Immature natural killer cell (primary cell): ENCODE measurements around the gene KCNC1. TPM values are rescaled to one million over a fixed set of nuclear protein-coding genes. Genes with fewer than 3 reads are reported as not detected.
A peak's percentile ranks its signal among the peaks of the same experiment; 100 is the strongest.

ENCODE experiments used
- DNase-seq, 3 donors: peaks; one replicate each; pipeline ENCODE4 v3.0.0; 2022; ENCODE audit warnings: mixed read lengths in 1 of 3
- H3K27ac Mint-ChIP-seq, 6 donors: one replicate each; pipeline ENCODE4 v1.8.0; 2020; ENCODE audit warnings: mixed read lengths in 6 of 6, mild to moderate bottlenecking in 5 of 6, inconsistent platforms in 4 of 6, moderate library complexity in 3 of 6
- H3K27me3 Mint-ChIP-seq, 3 donors: one replicate each; pipeline ENCODE4 v1.8.0; 2020 to 2021; ENCODE audit warnings: low read depth in 3 of 3, mild to moderate bottlenecking in 3 of 3, mixed read lengths in 3 of 3, moderate library complexity in 3 of 3, inconsistent platforms in 1 of 3
- H3K36me3 Mint-ChIP-seq, 3 donors: one replicate each; pipeline ENCODE4 v1.8.0; 2020; ENCODE audit warnings: mixed read lengths in 3 of 3, inconsistent platforms in 2 of 3, mild to moderate bottlenecking in 2 of 3
- H3K4me1 Mint-ChIP-seq, 2 donors: one replicate each; pipeline ENCODE4 v1.8.0; 2020; ENCODE audit warnings: inconsistent platforms in 2 of 2, mild to moderate bottlenecking in 2 of 2, mixed read lengths in 2 of 2, moderate library complexity in 1 of 2
- H3K4me3 Mint-ChIP-seq, 5 donors: one replicate each; pipeline ENCODE4 v1.8.0; 2020; ENCODE audit warnings: mild to moderate bottlenecking in 5 of 5, mixed read lengths in 5 of 5, inconsistent platforms in 3 of 5, moderate library complexity in 3 of 5
- H3K9me3 Mint-ChIP-seq, 6 donors: one replicate each; pipeline ENCODE4 v1.8.0; 2020; ENCODE audit warnings: mild to moderate bottlenecking in 6 of 6, mixed read lengths in 6 of 6, inconsistent platforms in 4 of 6, moderate library complexity in 3 of 6
- polyA plus RNA-seq, 3 donors: library from polyadenylated mRNA; unstranded; fragments of 300-500 nt; fragmentation: Illumina TruSeq; gene quantifications; one replicate each; pipeline ENCODE4 v1.2.3, GENCODE V29; 2021

KCNC1 gene
- polyA plus RNA-seq, 3 donors from 2014 or later = 0.11 TPM; not detected in 2

- Mint-ChIP-seq H3K4me1 (no peaks in the 10 kb centered on the region), H3K27me3 (peaks cover 2 to 12% (median 6%) of the 10 kb centered on the region in 3 donors), H3K4me3 (no peak overlapping the region), H3K9me3 (no peaks in the 10 kb centered on the region), H3K36me3 (no peaks in the 10 kb centered on the region), H3K27ac (no peak overlapping the region)
- no peak for DNase-seq
Observed at GRCh38 chr11:17748761-17749721, 14.5 kb downstream of the KCNC1 start.

- H3K27ac Mint-ChIP-seq = no peak overlapping the region
- no peak for DNase-seq
- H3K9me3 Mint-ChIP-seq = no peaks in the 10 kb centered on the region
- H3K4me1 Mint-ChIP-seq = no peaks in the 10 kb centered on the region
- H3K4me3 Mint-ChIP-seq = no peak overlapping the region
- no peaks in the 10 kb centered on the region for H3K36me3 Mint-ChIP-seq
- peaks cover 2 to 12% (median 5%) of the 10 kb centered on the region in 3 donors for H3K27me3 Mint-ChIP-seq
Observed at GRCh38 chr11:17750013-17750800, 15.6 kb downstream of the KCNC1 start.

GRCh38 chr11:17750801-17751165, 16.2 kb downstream of the KCNC1 start:
- Mint-ChIP-seq H3K27me3 (peaks cover 0 to 11% (median 7%) of the 10 kb centered on the region in 3 donors), H3K4me3 (no peak overlapping the region), H3K4me1 (no peaks in the 10 kb centered on the region), H3K36me3 (no peaks in the 10 kb centered on the region), H3K27ac (no peak overlapping the region), H3K9me3 (no peaks in the 10 kb centered on the region)
- DNase-seq = no peak

GRCh38 chr11:17751558-17751957, 17.0 kb downstream of the KCNC1 start:
- Mint-ChIP-seq H3K36me3 (no peaks in the 10 kb centered on the region), H3K4me1 (no peaks in the 10 kb centered on the region), H3K27ac (no peak overlapping the region), H3K27me3 (peaks cover 1 to 8% (median 7%) of the 10 kb centered on the region in 3 donors), H3K4me3 (no peak overlapping the region), H3K9me3 (no peaks in the 10 kb centered on the region)
- DNase-seq = no peak

GRCh38 chr11:17752144-17752543, 17.6 kb downstream of the KCNC1 start:
- Mint-ChIP-seq H3K4me1 (no peaks in the 10 kb centered on the region), H3K36me3 (no peaks in the 10 kb centered on the region), H3K27me3 (peaks cover 3 to 7% (median 7%) of the 10 kb centered on the region in 3 donors), H3K4me3 (no peak overlapping the region), H3K9me3 (no peaks in the 10 kb centered on the region), H3K27ac (no peak overlapping the region)
- DNase-seq = no peak

- H3K4me1 Mint-ChIP-seq = no peaks in the 10 kb centered on the region
- H3K4me3 Mint-ChIP-seq = no peak overlapping the region
- peaks cover 3 to 7% (median 7%) of the 10 kb centered on the region in 3 donors for H3K27me3 Mint-ChIP-seq
- H3K36me3 Mint-ChIP-seq = no peaks in the 10 kb centered on the region
- DNase-seq = no peak
- no peaks in the 10 kb centered on the region for H3K9me3 Mint-ChIP-seq
- H3K27ac Mint-ChIP-seq = no peak overlapping the region
Observed at GRCh38 chr11:17753153-17753552, 18.6 kb downstream of the KCNC1 start.

GRCh38 chr11:17753641-17754040, 19.1 kb downstream of the KCNC1 start:
- H3K4me3 Mint-ChIP-seq = no peak overlapping the region
- H3K4me1 Mint-ChIP-seq = no peaks in the 10 kb centered on the region
- H3K9me3 Mint-ChIP-seq = no peaks in the 10 kb centered on the region
- H3K36me3 Mint-ChIP-seq = no peaks in the 10 kb centered on the region
- H3K27ac Mint-ChIP-seq = no peak overlapping the region
- no peak for DNase-seq
- peaks cover 3 to 7% (median 7%) of the 10 kb centered on the region in 3 donors for H3K27me3 Mint-ChIP-seq

- H3K27ac Mint-ChIP-seq = no peak overlapping the region
- no peak overlapping the region for H3K4me3 Mint-ChIP-seq
- H3K9me3 Mint-ChIP-seq = no peaks in the 10 kb centered on the region
- DNase-seq = no peak
- peaks cover 3 to 5% (median 4%) of the 10 kb centered on the region in 3 donors for H3K27me3 Mint-ChIP-seq
- H3K36me3 Mint-ChIP-seq = no peaks in the 10 kb centered on the region
- H3K4me1 Mint-ChIP-seq = no peaks in the 10 kb centered on the region
Observed at GRCh38 chr11:17755891-17756290, 21.3 kb downstream of the KCNC1 start.

- peak in 1 of 3 donors; percentile 9 for DNase-seq
- Mint-ChIP-seq H3K9me3 (no peaks in the 10 kb centered on the region), H3K27me3 (peaks cover 0 to 3% (median under 1%) of the 10 kb centered on the region in 3 donors), H3K4me1 (no peaks in the 10 kb centered on the region), H3K27ac (no peak overlapping the region), H3K36me3 (no peaks in the 10 kb centered on the region), H3K4me3 (no peak overlapping the region)
Observed at GRCh38 chr11:17760102-17761029, 25.8 kb downstream of the KCNC1 start.

- H3K9me3 Mint-ChIP-seq = no peaks in the 10 kb centered on the region
- no peak overlapping the region for H3K4me3 Mint-ChIP-seq
- H3K36me3 Mint-ChIP-seq = no peaks in the 10 kb centered on the region
- no peaks in the 10 kb centered on the region for H3K4me1 Mint-ChIP-seq
- H3K27ac Mint-ChIP-seq = no peak overlapping the region
- H3K27me3 Mint-ChIP-seq = no peaks in the 10 kb centered on the region
- DNase-seq = no peak
Observed at GRCh38 chr11:17762309-17762974, 27.9 kb downstream of the KCNC1 start.

- Mint-ChIP-seq H3K36me3 (no peaks in the 10 kb centered on the region), H3K27ac (no peak overlapping the region), H3K4me3 (no peak overlapping the region), H3K4me1 (no peaks in the 10 kb centered on the region), H3K9me3 (no peaks in the 10 kb centered on the region), H3K27me3 (no peaks in the 10 kb centered on the region)
- no peak for DNase-seq
Observed at GRCh38 chr11:17763244-17763643, 28.7 kb downstream of the KCNC1 start.

- H3K27me3 Mint-ChIP-seq = no peaks in the 10 kb centered on the region
- no peak overlapping the region for H3K27ac Mint-ChIP-seq
- H3K9me3 Mint-ChIP-seq = no peaks in the 10 kb centered on the region
- H3K36me3 Mint-ChIP-seq = no peaks in the 10 kb centered on the region
- H3K4me1 Mint-ChIP-seq = no peaks in the 10 kb centered on the region
- no peak for DNase-seq
- no peak overlapping the region for H3K4me3 Mint-ChIP-seq
Observed at GRCh38 chr11:17763703-17764102, 29.1 kb downstream of the KCNC1 start.
